Neural cell (in vitro differentiated cells): ENCODE data around the gene SPAM1. TPM values are rescaled to one million over a fixed set of nuclear protein-coding genes. Genes with fewer than 3 reads are reported as not detected.

Experiments used
- H2AFZ ChIP-seq: fragments of 200-600, 300-800 bp; sonication (generic), shearing (Covaris generic); 2 replicates; pipeline ENCODE4 v1.6.0; 2014; ENCODE audit warnings: low read depth, mild to moderate bottlenecking, antibody characterized with exemption, low read length, moderate library complexity
- H3F3A ChIP-seq: fragments of 200-600 bp; shearing (Covaris generic); 2 replicates; pipeline ENCODE4 v1.6.1; 2016; ENCODE audit warnings: mild to moderate bottlenecking, moderate library complexity, mixed read lengths, antibody characterized with exemption, low read length; ENCODE audit not compliant: insufficient read depth, poor library complexity, severe bottlenecking
- H3K27ac ChIP-seq: fragments of 200-600, 300-800 bp; sonication (generic), shearing (Covaris generic); 2 replicates; pipeline ENCODE4 v1.5.1; 2014; ENCODE audit warnings: mild to moderate bottlenecking, low read length, moderate library complexity
- H3K27me3 ChIP-seq: fragments of 300-800, 200-600 bp; sonication (generic), shearing (Covaris generic); 2 replicates; pipeline ENCODE4 v1.6.0; 2014; ENCODE audit warnings: mild to moderate bottlenecking, low read depth, low read length, moderate library complexity; ENCODE audit not compliant: insufficient read depth
- H3K36me3 ChIP-seq: fragments of 300-800, 200-600 bp; sonication (generic), shearing (Covaris generic); 2 replicates; pipeline ENCODE4 v1.5.1; 2014; ENCODE audit warnings: mild to moderate bottlenecking, antibody characterized with exemption, low read length, moderate library complexity; ENCODE audit not compliant: insufficient read depth
- H3K4me2 ChIP-seq: fragments of 300-800, 200-600 bp; sonication (generic), shearing (Covaris generic); 2 replicates; pipeline ENCODE4 v1.6.0; 2014; ENCODE audit warnings: mild to moderate bottlenecking, low read length
- H3K4me3 ChIP-seq: fragments of 300-800, 200-600 bp; sonication (generic), shearing (Covaris generic); 2 replicates; pipeline ENCODE4 v1.5.1; 2014; ENCODE audit warnings: mild to moderate bottlenecking, low read length, moderate library complexity
- H3K79me2 ChIP-seq: fragments of 200-600 bp; shearing (Covaris generic); replicated peaks from 2 replicates; pipeline ENCODE4 v1.6.0; 2014; ENCODE audit warnings: mild to moderate bottlenecking, low read length, moderate library complexity; ENCODE audit not compliant: insufficient read depth
- H3K9ac ChIP-seq: fragments of 300-800, 200-600 bp; sonication (generic), shearing (Covaris generic); 2 replicates; pipeline ENCODE4 v1.6.1; 2016; ENCODE audit warnings: mild to moderate bottlenecking, low read length, mixed read lengths
- H3K9me2 ChIP-seq: fragments of 200-600 bp; shearing (Covaris generic); 2 replicates; pipeline ENCODE4 v1.6.1; 2016; ENCODE audit warnings: mild to moderate bottlenecking, low read length, mixed read lengths; ENCODE audit not compliant: insufficient read depth
- H3K9me3 ChIP-seq: fragments of 200-600, 300-800 bp; sonication (generic), shearing (Covaris generic); 2 replicates; pipeline ENCODE4 v1.6.1; 2016; ENCODE audit warnings: mild to moderate bottlenecking, mixed run types, low read length, moderate library complexity, mixed read lengths
- H4K20me1 ChIP-seq: fragments of 200-600 bp; shearing (Covaris generic); 2 replicates; pipeline ENCODE4 v1.6.1; 2016; ENCODE audit warnings: mild to moderate bottlenecking, mixed run types; ENCODE audit not compliant: insufficient read depth
- CTCF ChIP-seq: fragments of 450-650 bp; IDR thresholded peaks from 2 replicates; pipeline ENCODE4 v1.5.1; 2014; ENCODE audit warnings: antibody characterized with exemption, mild to moderate bottlenecking, moderate library complexity; ENCODE audit not compliant: poor library complexity, severe bottlenecking
- EP300 ChIP-seq: fragments of 450-650 bp; conservative IDR thresholded peaks from 2 replicates; pipeline ENCODE4 v1.6.1; 2014; ENCODE audit warnings: antibody characterized with exemption, mild to moderate bottlenecking, moderate library complexity; ENCODE audit not compliant: poor library complexity, severe bottlenecking
- EZH2 ChIP-seq: fragments of 200-600, 300-800 bp; shearing (Covaris generic), sonication (generic); IDR thresholded peaks from 2 replicates; pipeline ENCODE4 v1.6.1; 2014; ENCODE audit warnings: antibody characterized with exemption, low read length, borderline replicate concordance, mild to moderate bottlenecking; ENCODE audit not compliant: insufficient read depth, poor library complexity, severe bottlenecking
- POLR2AphosphoS5 ChIP-seq: IDR thresholded peaks from 2 replicates; pipeline ENCODE4 v1.6.1; 2012
- SMC3 ChIP-seq: fragments of 450-650 bp; conservative IDR thresholded peaks from 2 replicates; pipeline ENCODE4 v1.6.1; 2014; ENCODE audit warnings: antibody characterized with exemption, mild to moderate bottlenecking, moderate library complexity; ENCODE audit not compliant: poor library complexity
- TAF1 ChIP-seq: IDR thresholded peaks from 2 replicates; pipeline ENCODE4 v1.6.1; 2012; ENCODE audit warnings: low read depth
- polyA plus RNA-seq: library from polyadenylated mRNA; depleted of rRNA; stranded (reverse); fragments of >200 nt; gene quantifications from 2 replicates; pipeline ENCODE4 v1.2.3, GENCODE V29; 2014

The SPAM1 gene
- polyA plus RNA-seq, 1 donor from 2014 or later = not detected

GRCh38 chr7:123975084-123975483 lies 50.0 kb downstream of the SPAM1 start:
- no peaks in the 10 kb centered on the region for H3K9me2 ChIP-seq
- H3K79me2 ChIP-seq = no peaks in the 10 kb centered on the region
- no peaks in the 10 kb centered on the region for H3F3A ChIP-seq
- TF ChIP-seq CTCF (no peak), EZH2 (no peak), EP300 (no peak)
- H3K27ac ChIP-seq = no peak overlapping the region
- H3K36me3 ChIP-seq = no peaks in the 10 kb centered on the region
- no peak overlapping the region for H3K4me2 ChIP-seq
- H3K4me3 ChIP-seq = no peak overlapping the region
- no peaks in the 10 kb centered on the region for H3K27me3 ChIP-seq
- no peaks in the 10 kb centered on the region for H3K9me3 ChIP-seq
- no peak overlapping the region for H3K9ac ChIP-seq
- no peak overlapping the region for H2AFZ ChIP-seq
- H4K20me1 ChIP-seq = no peaks in the 10 kb centered on the region

GRCh38 chr7:123977081-123977480 lies 52.0 kb downstream of the SPAM1 start:
- Histone ChIP-seq H3K4me2 (no peak overlapping the region), H3K36me3 (no peaks in the 10 kb centered on the region), H3K79me2 (no peaks in the 10 kb centered on the region), H3F3A (no peaks in the 10 kb centered on the region), H3K27me3 (no peaks in the 10 kb centered on the region), H3K27ac (no peak overlapping the region), H3K9me2 (no peaks in the 10 kb centered on the region), H4K20me1 (no peaks in the 10 kb centered on the region), H3K9me3 (no peaks in the 10 kb centered on the region), H3K9ac (no peak overlapping the region), H3K4me3 (no peak overlapping the region), H2AFZ (no peak overlapping the region)
- TF ChIP-seq CTCF (no peak), POLR2AphosphoS5 (no peak), EZH2 (no peak), SMC3 (no peak), TAF1 (no peak), EP300 (no peak)

GRCh38 chr7:123979876-123980275 lies 54.8 kb downstream of the SPAM1 start:
- no peak for TF ChIP-seq SMC3
- Histone ChIP-seq H3K27me3 (no peaks in the 10 kb centered on the region), H3K27ac (no peak overlapping the region), H4K20me1 (no peaks in the 10 kb centered on the region), H3K4me3 (no peak overlapping the region), H3K4me2 (no peak overlapping the region), H3K9me3 (no peaks in the 10 kb centered on the region), H3K9me2 (no peaks in the 10 kb centered on the region), H3K36me3 (no peaks in the 10 kb centered on the region), H3F3A (no peaks in the 10 kb centered on the region), H3K9ac (no peak overlapping the region), H3K79me2 (no peaks in the 10 kb centered on the region), H2AFZ (no peak overlapping the region)
